Astrocyte (in vitro differentiated cells and primary cell): ENCODE measurements around the gene VDR.

Experiments used
- CTCF ChIP-seq: IDR thresholded peaks from 2 replicates; pipeline ENCODE4 v1.5.1; 2011; ENCODE audit warnings: low read depth, mild to moderate bottlenecking, inconsistent platforms, low read length, moderate library complexity; ENCODE audit not compliant: insufficient read depth
- EZH2 ChIP-seq: IDR thresholded peaks from 2 replicates; pipeline ENCODE4 v1.6.1; 2012; ENCODE audit warnings: mild to moderate bottlenecking, low read length, inconsistent platforms; ENCODE audit not compliant: insufficient read depth

DNA sequence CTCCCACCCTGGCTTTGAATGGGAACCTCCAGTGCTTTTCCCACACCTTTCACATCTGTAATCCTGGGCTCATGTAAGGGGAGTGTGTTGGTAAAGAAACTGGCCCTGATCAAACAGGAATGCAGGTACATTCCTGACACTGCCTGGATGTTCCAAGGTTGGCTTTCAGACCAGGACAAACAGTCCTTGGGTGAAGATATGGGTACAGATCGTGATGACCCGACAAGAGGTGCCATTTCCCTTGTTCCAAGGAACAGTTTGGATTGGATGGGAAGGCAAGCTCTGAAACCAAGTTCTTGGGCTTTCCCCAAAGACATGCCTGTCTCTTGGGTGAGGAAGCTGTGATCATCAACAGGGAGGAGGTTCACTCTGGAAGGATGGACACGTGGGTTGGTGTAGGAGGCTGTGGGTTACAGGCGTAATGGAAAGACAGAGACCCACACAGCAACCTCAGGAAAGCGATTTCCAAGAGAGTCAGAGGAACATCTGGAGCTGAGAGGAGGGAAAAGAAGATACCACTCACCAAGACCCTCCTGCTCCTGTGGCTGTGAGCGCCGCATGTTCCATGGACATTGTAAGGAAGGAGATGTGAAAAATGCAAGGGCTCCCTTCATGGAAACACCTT lies 26.4 kb downstream of the VDR start:
- no peak for TF ChIP-seq EZH2
- no peak for TF ChIP-seq CTCF
